OCI-LY3 (cell line): ENCODE data around the gene AGAP1.

Experiments used
- H2AFZ ChIP-seq: fragments of 200-600, 300-600 bp; shearing (Covaris generic); 2 replicates; pipeline ENCODE4 v1.6.0; 2014; ENCODE audit warnings: antibody characterized with exemption, low read depth, low read length
- H3K27ac ChIP-seq: fragments of 200-600, 300-600 bp; sonication (generic); 2 replicates; pipeline ENCODE4 v1.5.1; 2014; ENCODE audit warnings: mild to moderate bottlenecking, low read length, moderate library complexity, mixed read lengths
- H3K27me3 ChIP-seq: fragments of 200-600, 300-600 bp; sonication (generic); 2 replicates; pipeline ENCODE4 v1.6.1; 2014; ENCODE audit warnings: low read depth, low read length, mixed read lengths
- H3K36me3 ChIP-seq: fragments of 200-600, 300-600 bp; sonication (generic); replicated peaks from 2 replicates; pipeline ENCODE3; 2014; ENCODE audit warnings: low read depth, low read length, mixed read lengths
- H3K4me1 ChIP-seq: fragments of 300-600, 200-600 bp; sonication (generic); 2 replicates; pipeline ENCODE4 v1.6.1; 2014; ENCODE audit warnings: low read length, mixed read lengths
- H3K4me2 ChIP-seq: fragments of 200-600, 300-600 bp; sonication (generic); 2 replicates; pipeline ENCODE4 v1.6.1; 2014; ENCODE audit warnings: low read length, mixed read lengths
- H3K4me3 ChIP-seq: fragments of 300-600, 200-600 bp; sonication (generic); 2 replicates; pipeline ENCODE4 v1.5.1; 2014; ENCODE audit warnings: antibody characterized with exemption, mild to moderate bottlenecking, low read length, moderate library complexity
- H3K79me2 ChIP-seq: fragments of 300-600, 200-600 bp; shearing (Covaris generic); 2 replicates; pipeline ENCODE4 v1.6.1; 2014; ENCODE audit warnings: mild to moderate bottlenecking, low read length, mixed read lengths
- H3K9ac ChIP-seq: fragments of 300-600, 200-600 bp; shearing (Covaris generic); 2 replicates; pipeline ENCODE4 v1.6.0; 2014; ENCODE audit warnings: mild to moderate bottlenecking, low read length, moderate library complexity
- H3K9me3 ChIP-seq: fragments of 200-600, 300-600 bp; shearing (Covaris generic); 2 replicates; pipeline ENCODE4 v1.6.1; 2014; ENCODE audit warnings: low read length, mixed read lengths; ENCODE audit not compliant: insufficient read depth
- H4K20me1 ChIP-seq: fragments of 200-600, 300-600 bp; sonication (generic); 2 replicates; pipeline ENCODE4 v1.6.1; 2016; ENCODE audit warnings: low read length, mixed read lengths; ENCODE audit not compliant: insufficient read depth
- CTCF ChIP-seq: fragments of 200-600, 300-600 bp; sonication (generic); IDR thresholded peaks from 2 replicates; pipeline ENCODE4 v1.5.1; 2014; ENCODE audit warnings: antibody characterized with exemption, low read length, low read depth
- EZH2phosphoT487 ChIP-seq: fragments of 200-600 bp; shearing (Covaris generic); IDR thresholded peaks from 2 replicates; pipeline ENCODE4 v1.6.1; 2018; ENCODE audit warnings: antibody characterized with exemption, mixed run types, low read depth

Gene AGAP1

GRCh38 chr2:235677937-235678336, 184.1 kb downstream of the AGAP1 start:
- Histone ChIP-seq H3K79me2 (no peaks in the 10 kb centered on the region), H3K4me3 (no peak overlapping the region), H4K20me1 (no peaks in the 10 kb centered on the region), H3K9ac (no peak overlapping the region), H3K4me1 (no peaks in the 10 kb centered on the region), H3K4me2 (no peak overlapping the region), H2AFZ (no peak overlapping the region), H3K36me3 (no peaks in the 10 kb centered on the region), H3K9me3 (no peaks in the 10 kb centered on the region), H3K27me3 (no peaks in the 10 kb centered on the region), H3K27ac (no peak overlapping the region)
- TF ChIP-seq CTCF (no peak), EZH2phosphoT487 (no peak)

GRCh38 chr2:235678712-235679111, 184.9 kb downstream of the AGAP1 start:
- H3K9me3 ChIP-seq: no peaks in the 10 kb centered on the region
- TF ChIP-seq CTCF (no peak), EZH2phosphoT487 (no peak)
- H3K4me3 ChIP-seq: no peak overlapping the region
- no peaks in the 10 kb centered on the region for H3K79me2 ChIP-seq
- H3K9ac ChIP-seq: no peak overlapping the region
- no peaks in the 10 kb centered on the region for H3K4me1 ChIP-seq
- no peak overlapping the region for H2AFZ ChIP-seq
- no peak overlapping the region for H3K4me2 ChIP-seq
- H3K36me3 ChIP-seq: no peaks in the 10 kb centered on the region
- H4K20me1 ChIP-seq: no peaks in the 10 kb centered on the region
- no peak overlapping the region for H3K27ac ChIP-seq
- no peaks in the 10 kb centered on the region for H3K27me3 ChIP-seq

GRCh38 chr2:235679471-235679870, 185.6 kb downstream of the AGAP1 start:
- Histone ChIP-seq H3K79me2 (no peaks in the 10 kb centered on the region), H3K4me2 (no peak overlapping the region), H2AFZ (no peak overlapping the region), H3K9ac (no peak overlapping the region), H3K36me3 (no peaks in the 10 kb centered on the region), H3K9me3 (no peaks in the 10 kb centered on the region), H3K27ac (no peak overlapping the region), H3K4me1 (no peaks in the 10 kb centered on the region), H3K4me3 (no peak overlapping the region), H3K27me3 (no peaks in the 10 kb centered on the region), H4K20me1 (no peaks in the 10 kb centered on the region)
- no peak for TF ChIP-seq CTCF
- no peak for TF ChIP-seq EZH2phosphoT487

- Histone ChIP-seq H3K4me3 (no peak overlapping the region), H2AFZ (no peak overlapping the region), H4K20me1 (no peaks in the 10 kb centered on the region), H3K79me2 (no peaks in the 10 kb centered on the region), H3K27ac (no peak overlapping the region), H3K36me3 (no peaks in the 10 kb centered on the region), H3K9me3 (no peaks in the 10 kb centered on the region), H3K4me1 (no peaks in the 10 kb centered on the region), H3K4me2 (no peak overlapping the region), H3K27me3 (no peaks in the 10 kb centered on the region), H3K9ac (no peak overlapping the region)
- TF ChIP-seq CTCF: no peak
- no peak for TF ChIP-seq EZH2phosphoT487
These were observed 191.3 kb downstream of the AGAP1 start for GRCh38 chr2:235685024-235685721.
